ENCODE results near the gene GRWD1.

GRCh38 chr19:48484931-48485612 lies 39.3 kb downstream of the GRWD1 start:
- TF ChIP-seq ZSCAN23 (tag by site-specific recombination; IDR thresholded peaks at IDR 0.05), result no peak
- TF ChIP-seq, protein P1, sequence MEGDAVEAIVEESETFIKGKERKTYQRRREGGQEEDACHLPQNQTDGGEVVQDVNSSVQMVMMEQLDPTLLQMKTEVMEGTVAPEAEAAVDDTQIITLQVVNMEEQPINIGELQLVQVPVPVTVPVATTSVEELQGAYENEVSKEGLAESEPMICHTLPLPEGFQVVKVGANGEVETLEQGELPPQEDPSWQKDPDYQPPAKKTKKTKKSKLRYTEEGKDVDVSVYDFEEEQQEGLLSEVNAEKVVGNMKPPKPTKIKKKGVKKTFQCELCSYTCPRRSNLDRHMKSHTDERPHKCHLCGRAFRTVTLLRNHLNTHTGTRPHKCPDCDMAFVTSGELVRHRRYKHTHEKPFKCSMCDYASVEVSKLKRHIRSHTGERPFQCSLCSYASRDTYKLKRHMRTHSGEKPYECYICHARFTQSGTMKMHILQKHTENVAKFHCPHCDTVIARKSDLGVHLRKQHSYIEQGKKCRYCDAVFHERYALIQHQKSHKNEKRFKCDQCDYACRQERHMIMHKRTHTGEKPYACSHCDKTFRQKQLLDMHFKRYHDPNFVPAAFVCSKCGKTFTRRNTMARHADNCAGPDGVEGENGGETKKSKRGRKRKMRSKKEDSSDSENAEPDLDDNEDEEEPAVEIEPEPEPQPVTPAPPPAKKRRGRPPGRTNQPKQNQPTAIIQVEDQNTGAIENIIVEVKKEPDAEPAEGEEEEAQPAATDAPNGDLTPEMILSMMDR (tag by site-specific recombination; IDR thresholded peaks at IDR 0.05), result no peak
- TF ChIP-seq ZNF776 (tag by site-specific recombination; IDR thresholded peaks at IDR 0.05; ENCODE audit: borderline replicate concordance), result no peak

Data from HEK293 (cell line).